GM18507 (cell line): Measurements from ENCODE around the gene RAB23.

Source experiments
- DNase-seq: peaks from one replicate; pipeline ENCODE4 v3.0.0; 2011; ENCODE audit warnings: low read depth; ENCODE audit not compliant: insufficient read length; ENCODE audit errors: extremely low spot score
- FAIRE-seq: peaks from 2 replicates; lab custom pipeline; 2011; peaks lifted over from hg19 to GRCh38; lab: Jason Lieb, UNC

RAB23 gene

GRCh38 chr6:57221936-57222742 is at the start of gene RAB23:
TSS of gene RAB23 (minus strand) at chr6:57222307. CDS start at chr6:57210380, 11,927 bp downstream.
- DNase-seq (peak; percentile 87), FAIRE-seq (peak; percentile 80)

GRCh38 chr6:57268294-57268640 is 46.2 kb upstream of the RAB23 start:
- DNase-seq (no peak), FAIRE-seq (no peak)

GRCh38 chr6:57267586-57268293 is 45.6 kb upstream of the RAB23 start:
- FAIRE-seq, result peak; percentile 58
- no peak for DNase-seq

GRCh38 chr6:57265755-57266221 is 43.7 kb upstream of the RAB23 start:
- FAIRE-seq (no peak), DNase-seq (no peak)

GRCh38 chr6:57263739-57264138 is 41.6 kb upstream of the RAB23 start:
- FAIRE-seq (no peak), DNase-seq (no peak)

- FAIRE-seq (no peak), DNase-seq (no peak)
These were observed 41.0 kb upstream of the RAB23 start for GRCh38 chr6:57262901-57263694.

GRCh38 chr6:57262488-57262887 is 40.4 kb upstream of the RAB23 start:
- FAIRE-seq (no peak), DNase-seq (no peak)

GRCh38 chr6:57261926-57262325 is 39.8 kb upstream of the RAB23 start:
- DNase-seq (no peak), FAIRE-seq (no peak)

GRCh38 chr6:57259064-57259463 is 37.0 kb upstream of the RAB23 start:
- DNase-seq (no peak), FAIRE-seq (no peak)

- DNase-seq (no peak), FAIRE-seq (no peak)
These were observed 35.9 kb upstream of the RAB23 start for GRCh38 chr6:57257911-57258541.

- no peak for DNase-seq
These were observed 34.4 kb upstream of the RAB23 start for GRCh38 chr6:57256541-57256940.

GRCh38 chr6:57255451-57256169 is 33.5 kb upstream of the RAB23 start:
- DNase-seq, result no peak
- FAIRE-seq, result no peak

More at GRCh38 chr6:57256541-57256940, 34.4 kb upstream of the RAB23 start:
- no peak for FAIRE-seq

- DNase-seq, result no peak
These were observed 32.1 kb upstream of the RAB23 start for GRCh38 chr6:57254055-57254717.

GRCh38 chr6:57252975-57253374 is 30.9 kb upstream of the RAB23 start:
- DNase-seq, result no peak
- no peak for FAIRE-seq

More at GRCh38 chr6:57254055-57254717, 32.1 kb upstream of the RAB23 start:
- FAIRE-seq, result no peak

- DNase-seq (no peak), FAIRE-seq (no peak)
These were observed 30.0 kb upstream of the RAB23 start for GRCh38 chr6:57252137-57252536.

- FAIRE-seq (no peak), DNase-seq (no peak)
These were observed 28.2 kb upstream of the RAB23 start for GRCh38 chr6:57250348-57250747.

- FAIRE-seq (no peak), DNase-seq (no peak)
These were observed 26.3 kb upstream of the RAB23 start for GRCh38 chr6:57248311-57248895.

- no peak for FAIRE-seq
- no peak for DNase-seq
These were observed 25.5 kb upstream of the RAB23 start for GRCh38 chr6:57247603-57248002.
